Heart left ventricle (tissue), 16 donors: ENCODE data around the gene HIBADH. TPM values are rescaled to one million over a fixed set of nuclear protein-coding genes. Genes with fewer than 3 reads are reported as not detected.

Source experiments
- ATAC-seq, 4 donors: fragments of 200-7000 bp; cut with Tn5 transposase; one replicate each; pipeline ENCODE4 v1.9.1; 2020 to 2022; ENCODE audit warnings: moderate library complexity in 4 of 4, mild to moderate bottlenecking in 3 of 4, moderate number of reproducible peaks in 1 of 4
- DNase-seq, 5 donors: peaks; one replicate each; pipeline ENCODE4 v3.0.0-alpha.2; 2020
- H3K27ac ChIP-seq, 12 donors: fragments of 200-600 bp; sonication (generic) in 4 of 12; one replicate each; pipeline versions ENCODE4 v1.5.0 to v1.8.0; 2016 to 2022; ENCODE audit warnings: mild to moderate bottlenecking in 2 of 12
- H3K27me3 ChIP-seq, 9 donors: fragments of 200-600 bp; sonication (generic) in 2 of 9; one replicate each; pipeline versions ENCODE4 v1.5.1 to v1.8.0; 2016 to 2022; ENCODE audit warnings: mild to moderate bottlenecking in 3 of 9
- H3K36me3 ChIP-seq, 9 donors: fragments of 200-600 bp; sonication (generic) in 2 of 9; one replicate each; pipeline versions ENCODE4 v1.5.0 to v1.8.0; 2018 to 2022; ENCODE audit warnings: mild to moderate bottlenecking in 2 of 9
- H3K4me1 ChIP-seq, 12 donors: fragments of 200-600 bp; sonication (generic) in 4 of 12; one replicate each; pipeline versions ENCODE4 v1.5.0 to v1.8.0; 2016 to 2022; ENCODE audit warnings: mild to moderate bottlenecking in 3 of 12
- H3K4me3 ChIP-seq, 12 donors: fragments of 200-600 bp; sonication (generic) in 4 of 12; one replicate each; pipeline versions ENCODE4 v1.5.0 to v1.8.0; 2017 to 2022; ENCODE audit warnings: mild to moderate bottlenecking in 9 of 12, moderate library complexity in 4 of 12
- H3K9me3 ChIP-seq, 12 donors: fragments of 200-600 bp; sonication (generic) in 4 of 12; one replicate each; pipeline versions ENCODE4 v1.5.0 to v1.8.0; 2016 to 2022; ENCODE audit warnings: mild to moderate bottlenecking in 1 of 12
- CTCF ChIP-seq, 12 donors: fragments of 200-600 bp; sonication (generic) in 4 of 12; IDR thresholded peaks; one replicate each; pipeline versions ENCODE4 v1.5.0 to v1.8.0; 2018 to 2022; ENCODE audit warnings: antibody characterized with exemption in 12 of 12, mild to moderate bottlenecking in 5 of 12
- POLR2A ChIP-seq, 2 donors: fragments of 450-650 bp; IDR thresholded peaks; one replicate each; pipeline ENCODE4 v1.6.1; 2017; ENCODE audit warnings: antibody characterized with exemption in 2 of 2, mild to moderate bottlenecking in 2 of 2, moderate library complexity in 2 of 2
- WGBS, 4 donors: extraction: QIAGEN DNeasy Blood & Tissue Kit in 2 of 4; methylation state at CpG; one replicate each; pipeline versions ENCODE4 v1.1.5 to v1.1.7; 2013 to 2018; 5-methylcytosine and 5-hydroxymethylcytosine counted together
- intact Hi-C, 10 donors: fragments of 100-400 bp; cut with DNase I; formaldehyde crosslinking; loops; one replicate each; pipeline versions ENCODE4 v1.11.1 to v1.14.2; 2022
- polyA plus RNA-seq, 2 donors: library from polyadenylated mRNA; stranded (reverse); fragments of 200-250 nt; gene quantifications; one replicate each; pipeline ENCODE4 v1.2.3, GENCODE V29; 2013
- total RNA-seq, 9 donors: library from RNA; depleted of rRNA in 2 of 9; stranded (reverse); fragments of >200 nt in 2 of 9; fragmentation: NEBNext Ultra II Directional in 3 of 9; extraction: Animal tissue kit (Norgen Biotek cat#: 25700) in 3 of 9; gene quantifications; one replicate each; pipeline versions ENCODE4 v1.1.0 to v1.2.4, GENCODE V29; 2016 to 2023
- donor health status: ischemic (EF 13 %, LVEDD 7.1; RV severe dilation, severe dysfunction).
- donor health status: healthy with polysubstance abuse.
- donor health status: DM: no; HTN: yes; CAD: no.
- donor health status: DM: no; HTN: no; CAD: no.
- donor health status: ischemic (EF 25% LVEDD 6.9; RV normal size, moderate dysfunction).
- donor health status: ischemic (EF 25% LVEDD 5.7; RV mildly dilated, moderate dysfunction).
- donor health status: healthy.
- donor health status: DM: yes; HTN: yes; CAD: no.
- donor health status: ischemic (EF 35%, LVEDD 5.7; RV mildly dilated, moderate dysfunction).
- donor health status: nonischemic (EF 11% LVEDD 7.7; RV severe dilation, severe dysfunction).
- donor health status: DM: yes; HTN: yes; CAD: no.
- donor health status: PGD.
- donor health status: ischemic (EF 29% LVEDD 5.4; RV normal size, mild dysfunction).
- donor health status: nonischemic (EF 23%, LVEDD 6.1; RV moderate dilation, normal function).

HIBADH gene
- total and polyA plus RNA-seq, 11 donors = 34.4 to 107 (median 69.3) TPM

- TF ChIP-seq POLR2A (IDR thresholded peaks at IDR 0.05) (no peak), CTCF (IDR thresholded peaks at IDR 0.05) (no peak)
- ATAC-seq (no peak), DNase-seq (no peak)
- Histone ChIP-seq H3K9me3 (peaks cover 0 to 3% (median 0%) of the 10 kb centered on the region in 12 donors), H3K4me1 (no peaks in the 10 kb centered on the region), H3K4me3 (no peak overlapping the region), H3K36me3 (peaks cover 0 to 16% (median 5%) of the 10 kb centered on the region in 9 donors), H3K27me3 (no peaks in the 10 kb centered on the region), H3K27ac (no peak overlapping the region)
- 81 to 91% (median 86%) methylated on average over 1 of the region's 1 CpG for WGBS, 4 donors
- intact Hi-C loops = no loop called here
Measured at GRCh38 chr7:27546610-27547009, 116.1 kb downstream of the HIBADH start.

GRCh38 chr7:27535795-27536194 lies 126.9 kb downstream of the HIBADH start:
- Histone ChIP-seq H3K4me1 (no peaks in the 10 kb centered on the region), H3K27ac (no peak overlapping the region), H3K27me3 (no peaks in the 10 kb centered on the region), H3K9me3 (no peaks in the 10 kb centered on the region), H3K4me3 (no peak overlapping the region), H3K36me3 (peaks cover 0 to 56% (median 14%) of the 10 kb centered on the region in 9 donors)
- no peak for TF ChIP-seq POLR2A (IDR thresholded peaks at IDR 0.05)
- DNase-seq = no peak
- no peak for ATAC-seq
- WGBS, 4 donors = 90 to 96% (median 94%) methylated on average over 4 of the region's 4 CpGs
- intact Hi-C loops = no loop called here

GRCh38 chr7:27533652-27534081 lies 129.0 kb downstream of the HIBADH start:
- no peaks in the 10 kb centered on the region for H3K4me1 ChIP-seq
- no peak for TF ChIP-seq CTCF (IDR thresholded peaks at IDR 0.05)
- no peak for TF ChIP-seq POLR2A (IDR thresholded peaks at IDR 0.05)
- no peak overlapping the region for H3K4me3 ChIP-seq
- intact Hi-C loops = no loop called here
- DNase-seq = no peak
- no peak for ATAC-seq
- 89 to 94% (median 93%) methylated on average over 6 of the region's 6 CpGs for WGBS, 4 donors
- peaks cover 0 to 60% (median 9%) of the 10 kb centered on the region in 9 donors for H3K36me3 ChIP-seq
- no peak overlapping the region for H3K27ac ChIP-seq
- H3K9me3 ChIP-seq = peaks cover 0 to 9% (median 0%) of the 10 kb centered on the region in 12 donors
- H3K27me3 ChIP-seq = no peaks in the 10 kb centered on the region

GRCh38 chr7:27532314-27532713 lies 130.4 kb downstream of the HIBADH start:
- Histone ChIP-seq H3K27ac (no peak overlapping the region), H3K4me1 (no peaks in the 10 kb centered on the region), H3K9me3 (peaks cover 0 to 9% (median 0%) of the 10 kb centered on the region in 12 donors), H3K4me3 (no peak overlapping the region), H3K36me3 (peaks cover 0 to 58% (median 11%) of the 10 kb centered on the region in 9 donors), H3K27me3 (no peaks in the 10 kb centered on the region)
- DNase-seq (no peak), ATAC-seq (no peak)
- intact Hi-C loops = no loop called here
- TF ChIP-seq POLR2A (IDR thresholded peaks at IDR 0.05) (no peak), CTCF (IDR thresholded peaks at IDR 0.05) (no peak)
- 79 to 97% (median 93%) methylated on average over 1 of the region's 1 CpG for WGBS, 4 donors

GRCh38 chr7:27527348-27527714 lies 135.4 kb downstream of the HIBADH start:
- Histone ChIP-seq H3K9me3 (peaks cover 0 to 9% (median 0%) of the 10 kb centered on the region in 12 donors), H3K36me3 (peaks cover 0 to 65% (median 23%) of the 10 kb centered on the region in 9 donors)
- no peak for ATAC-seq

More at GRCh38 chr7:27527348-27527714, 135.4 kb downstream of the HIBADH start:
- Histone ChIP-seq H3K4me1 (no peaks in the 10 kb centered on the region), H3K4me3 (no peak overlapping the region), H3K27ac (no peak overlapping the region), H3K27me3 (no peaks in the 10 kb centered on the region)
- TF ChIP-seq CTCF (IDR thresholded peaks at IDR 0.05) (no peak), POLR2A (IDR thresholded peaks at IDR 0.05) (no peak)
- WGBS, 4 donors = 33 to 47% (median 36%) methylated on average over 2 of the region's 2 CpGs
- intact Hi-C loops = no loop called here
- no peak for DNase-seq
